Thyroid gland (tissue), 4 donors: ENCODE results near the gene ZNF18.

ENCODE experiments used
- POLR2A ChIP-seq, 2 donors: fragments of 450-650 bp; IDR thresholded peaks; one replicate each; pipeline ENCODE4 v1.6.1; 2017; ENCODE audit warnings: antibody characterized with exemption in 2 of 2, mild to moderate bottlenecking in 2 of 2, moderate library complexity in 1 of 2
- TF ChIP-seq, protein P1 (sequence below), 6 experiments: fragments of 200-600 bp in 3 of 6; fragments of 450-650 bp in 3 of 6; sonication (generic) in 3 of 6; IDR thresholded peaks; one replicate each; pipeline ENCODE4 v1.5.1; 2016 to 2019; ENCODE audit warnings: antibody characterized with exemption in 6 of 6, mild to moderate bottlenecking in 2 of 6, inconsistent platforms in 1 of 6, moderate library complexity in 1 of 6

DNA sequence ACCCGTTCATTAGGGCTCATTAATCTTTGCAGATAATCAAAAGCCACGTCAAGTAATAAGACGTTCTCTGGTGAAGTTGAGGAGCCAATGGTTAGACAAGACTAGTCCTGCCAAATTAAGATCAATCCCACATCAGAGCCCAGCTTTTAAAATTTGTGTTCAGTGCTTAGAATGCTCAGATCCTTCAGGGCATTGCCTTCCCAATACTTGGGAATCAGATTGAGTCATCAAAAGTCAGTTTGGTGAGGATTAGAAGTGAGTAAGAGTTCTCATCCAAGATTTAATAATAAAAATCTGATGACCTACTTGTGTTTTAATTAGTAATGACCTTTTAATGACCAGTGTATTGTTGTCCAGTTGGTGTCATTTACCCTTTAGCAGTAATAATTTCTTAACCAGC lies 43.2 kb upstream of the ZNF18 start:
- TF ChIP-seq, protein P1, sequence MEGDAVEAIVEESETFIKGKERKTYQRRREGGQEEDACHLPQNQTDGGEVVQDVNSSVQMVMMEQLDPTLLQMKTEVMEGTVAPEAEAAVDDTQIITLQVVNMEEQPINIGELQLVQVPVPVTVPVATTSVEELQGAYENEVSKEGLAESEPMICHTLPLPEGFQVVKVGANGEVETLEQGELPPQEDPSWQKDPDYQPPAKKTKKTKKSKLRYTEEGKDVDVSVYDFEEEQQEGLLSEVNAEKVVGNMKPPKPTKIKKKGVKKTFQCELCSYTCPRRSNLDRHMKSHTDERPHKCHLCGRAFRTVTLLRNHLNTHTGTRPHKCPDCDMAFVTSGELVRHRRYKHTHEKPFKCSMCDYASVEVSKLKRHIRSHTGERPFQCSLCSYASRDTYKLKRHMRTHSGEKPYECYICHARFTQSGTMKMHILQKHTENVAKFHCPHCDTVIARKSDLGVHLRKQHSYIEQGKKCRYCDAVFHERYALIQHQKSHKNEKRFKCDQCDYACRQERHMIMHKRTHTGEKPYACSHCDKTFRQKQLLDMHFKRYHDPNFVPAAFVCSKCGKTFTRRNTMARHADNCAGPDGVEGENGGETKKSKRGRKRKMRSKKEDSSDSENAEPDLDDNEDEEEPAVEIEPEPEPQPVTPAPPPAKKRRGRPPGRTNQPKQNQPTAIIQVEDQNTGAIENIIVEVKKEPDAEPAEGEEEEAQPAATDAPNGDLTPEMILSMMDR (IDR thresholded peaks at IDR 0.05): no peak
- TF ChIP-seq POLR2A (IDR thresholded peaks at IDR 0.05): no peak
